ENCODE data around the gene SLIT3.

The SLIT3 gene

DNA sequence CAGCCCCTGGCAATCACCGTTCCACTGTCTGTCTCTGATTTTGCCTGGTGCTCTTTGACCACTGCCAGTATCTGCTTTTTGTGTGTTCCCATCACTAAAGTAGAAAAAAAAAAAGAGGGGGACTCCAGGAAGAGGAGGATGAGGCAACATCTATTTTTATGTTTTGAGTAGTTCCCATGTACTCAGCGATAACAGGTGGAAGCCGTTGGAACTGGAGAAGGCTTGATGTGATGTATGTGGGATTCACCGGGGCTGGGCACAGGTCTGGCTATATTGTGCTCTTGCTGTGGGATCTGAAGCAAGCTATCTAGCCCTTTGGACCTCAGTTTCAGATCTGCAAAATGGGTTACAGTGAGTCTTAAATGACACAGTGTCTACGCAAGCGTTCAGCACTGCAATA lies 104.9 kb downstream of the SLIT3 start:
- TF ChIP-seq ZNF510 (tag by site-specific recombination; IDR thresholded peaks at IDR 0.05; ENCODE audit: insufficient replicate concordance) = no peak
- TF ChIP-seq, protein P1, sequence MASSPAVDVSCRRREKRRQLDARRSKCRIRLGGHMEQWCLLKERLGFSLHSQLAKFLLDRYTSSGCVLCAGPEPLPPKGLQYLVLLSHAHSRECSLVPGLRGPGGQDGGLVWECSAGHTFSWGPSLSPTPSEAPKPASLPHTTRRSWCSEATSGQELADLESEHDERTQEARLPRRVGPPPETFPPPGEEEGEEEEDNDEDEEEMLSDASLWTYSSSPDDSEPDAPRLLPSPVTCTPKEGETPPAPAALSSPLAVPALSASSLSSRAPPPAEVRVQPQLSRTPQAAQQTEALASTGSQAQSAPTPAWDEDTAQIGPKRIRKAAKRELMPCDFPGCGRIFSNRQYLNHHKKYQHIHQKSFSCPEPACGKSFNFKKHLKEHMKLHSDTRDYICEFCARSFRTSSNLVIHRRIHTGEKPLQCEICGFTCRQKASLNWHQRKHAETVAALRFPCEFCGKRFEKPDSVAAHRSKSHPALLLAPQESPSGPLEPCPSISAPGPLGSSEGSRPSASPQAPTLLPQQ (tag by site-specific recombination; IDR thresholded peaks at IDR 0.05) = no peak
- TF ChIP-seq ZNF660 (tag by site-specific recombination; IDR thresholded peaks at IDR 0.05) = no peak
- no peak for TF ChIP-seq ZNF121 (tag by site-specific recombination; IDR thresholded peaks at IDR 0.05)
- no peak for TF ChIP-seq ZFP37 (tag by site-specific recombination; IDR thresholded peaks at IDR 0.05)
- TF ChIP-seq ZNF624 (tag by site-specific recombination; IDR thresholded peaks at IDR 0.05) = no peak
- no peak for TF ChIP-seq YY1 (tag by site-specific recombination; IDR thresholded peaks at IDR 0.05)
- no peak for TF ChIP-seq BCL11B (tag by site-specific recombination; IDR thresholded peaks at IDR 0.05; ENCODE audit: low read depth)
- TF ChIP-seq, protein P2, sequence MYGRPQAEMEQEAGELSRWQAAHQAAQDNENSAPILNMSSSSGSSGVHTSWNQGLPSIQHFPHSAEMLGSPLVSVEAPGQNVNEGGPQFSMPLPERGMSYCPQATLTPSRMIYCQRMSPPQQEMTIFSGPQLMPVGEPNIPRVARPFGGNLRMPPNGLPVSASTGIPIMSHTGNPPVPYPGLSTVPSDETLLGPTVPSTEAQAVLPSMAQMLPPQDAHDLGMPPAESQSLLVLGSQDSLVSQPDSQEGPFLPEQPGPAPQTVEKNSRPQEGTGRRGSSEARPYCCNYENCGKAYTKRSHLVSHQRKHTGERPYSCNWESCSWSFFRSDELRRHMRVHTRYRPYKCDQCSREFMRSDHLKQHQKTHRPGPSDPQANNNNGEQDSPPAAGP (tag by site-specific recombination; IDR thresholded peaks at IDR 0.05) = no peak
- TF ChIP-seq ZNF221 (tag by site-specific recombination; IDR thresholded peaks at IDR 0.05; ENCODE audit: borderline replicate concordance) = no peak
- Histone ChIP-seq H3K27ac (ENCODE audit: extremely low read depth, low read depth, low read length) (no peak overlapping the region), H3K4me3 (ENCODE audit: low read depth, low read length) (no peak overlapping the region), H3K9me3 (ENCODE audit: control insufficient read depth, insufficient read depth, low read depth, low read length) (no peaks in the 10 kb centered on the region), H3K36me3 (ENCODE audit: control insufficient read depth in 2 of 2, insufficient read depth in 1 of 2, low read length in 2 of 2) (no peaks in the 10 kb centered on the region), H3K4me1 (ENCODE audit: control insufficient read depth, insufficient read depth, low read length) (no peaks in the 10 kb centered on the region)
- POLR2A ChIA-PET = no interaction called here
- CTCF ChIA-PET = interaction anchor here (0.7 to 1.2 kb wide), 2 partner anchors 105 to 420 kb away, joined by 3 to 4 read pairs; no protein-coding TSS in a partner anchor

DNA sequence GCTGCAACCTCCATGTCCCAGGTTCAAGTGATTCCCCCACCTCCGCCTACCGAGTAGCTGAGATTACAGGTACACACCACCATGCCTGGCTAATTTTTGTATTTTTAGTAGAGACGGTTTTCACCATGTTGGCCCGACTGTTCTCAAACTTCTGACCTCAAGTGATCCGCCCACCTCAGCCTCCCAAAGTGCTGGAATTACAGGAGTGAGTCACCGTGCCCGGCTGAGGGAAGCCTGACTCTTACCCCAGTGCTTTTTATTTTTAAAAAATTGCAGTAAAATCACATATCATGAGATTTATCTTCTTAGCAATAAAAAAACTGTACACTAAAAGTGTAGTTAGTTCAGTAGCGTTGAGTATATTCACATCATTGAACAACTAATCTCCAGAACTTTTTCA lies 105.3 kb downstream of the SLIT3 start:
- no peaks in the 10 kb centered on the region for H3K9me3 ChIP-seq (ENCODE audit: control insufficient read depth, insufficient read depth, low read depth, low read length)
- POLR2A ChIA-PET = no interaction called here
- no peak overlapping the region for H3K4me3 ChIP-seq (ENCODE audit: low read depth, low read length)
- CTCF ChIA-PET = interaction anchor here (0.6 to 1.2 kb wide), 3 partner anchors 106 to 1360 kb away, joined by 3 to 4 read pairs (median 4); no protein-coding TSS in a partner anchor
- no peaks in the 10 kb centered on the region for H3K36me3 ChIP-seq (ENCODE audit: control insufficient read depth in 2 of 2, insufficient read depth in 1 of 2, low read length in 2 of 2)
- H3K4me1 ChIP-seq (ENCODE audit: control insufficient read depth, insufficient read depth, low read length) = no peaks in the 10 kb centered on the region
- H3K27ac ChIP-seq (ENCODE audit: extremely low read depth, low read depth, low read length) = no peak overlapping the region
- peak; percentile 42; the same call in 1 of the 2 replicates for TF ChIP-seq EGR2 (tag by site-specific recombination; IDR thresholded peaks at IDR 0.05; ENCODE audit: low read depth)
- no peak for TF ChIP-seq ZNF202 (tag by site-specific recombination; IDR thresholded peaks at IDR 0.05; ENCODE audit: borderline replicate concordance)
- peak; percentile 45 for TF ChIP-seq ZFHX2 (tag by site-specific recombination; conservative IDR thresholded peaks at IDR 0.05)

DNA sequence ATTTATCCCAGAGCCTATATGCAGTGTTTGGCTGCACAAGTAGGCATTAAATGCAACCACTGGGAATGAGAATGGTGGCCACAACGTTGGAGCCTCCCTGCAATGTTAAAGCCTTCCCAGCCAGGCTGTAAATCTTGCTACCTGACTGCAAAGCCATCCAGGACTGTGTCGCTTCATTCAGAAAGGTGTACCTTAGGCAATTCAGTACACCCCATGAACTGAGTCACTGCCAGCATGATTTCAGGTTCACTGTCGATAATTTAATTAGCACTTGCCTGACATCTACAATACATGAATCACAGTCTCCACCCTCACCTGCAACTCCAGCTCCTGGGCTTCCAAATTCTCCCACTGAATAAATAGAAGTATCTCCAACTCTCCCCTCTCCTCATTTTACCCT lies 108.4 kb downstream of the SLIT3 start:
- Histone ChIP-seq H3K9me3 (ENCODE audit: control insufficient read depth, insufficient read depth, low read depth, low read length) (no peaks in the 10 kb centered on the region), H3K36me3 (ENCODE audit: control insufficient read depth in 2 of 2, insufficient read depth in 1 of 2, low read length in 2 of 2) (no peaks in the 10 kb centered on the region), H3K4me3 (ENCODE audit: low read depth, low read length) (no peak overlapping the region), H3K4me1 (ENCODE audit: control insufficient read depth, insufficient read depth, low read length) (no peaks in the 10 kb centered on the region), H3K27ac (ENCODE audit: extremely low read depth, low read depth, low read length) (no peak overlapping the region)
- TF ChIP-seq ZNF37A (tag by site-specific recombination; IDR thresholded peaks at IDR 0.05) = no peak
- ChIA-PET CTCF (no interaction called here), POLR2A (interaction anchor here (0.5 kb wide), 1 partner anchor 24 kb away, joined by 5 read pairs; no protein-coding TSS in a partner anchor)

DNA sequence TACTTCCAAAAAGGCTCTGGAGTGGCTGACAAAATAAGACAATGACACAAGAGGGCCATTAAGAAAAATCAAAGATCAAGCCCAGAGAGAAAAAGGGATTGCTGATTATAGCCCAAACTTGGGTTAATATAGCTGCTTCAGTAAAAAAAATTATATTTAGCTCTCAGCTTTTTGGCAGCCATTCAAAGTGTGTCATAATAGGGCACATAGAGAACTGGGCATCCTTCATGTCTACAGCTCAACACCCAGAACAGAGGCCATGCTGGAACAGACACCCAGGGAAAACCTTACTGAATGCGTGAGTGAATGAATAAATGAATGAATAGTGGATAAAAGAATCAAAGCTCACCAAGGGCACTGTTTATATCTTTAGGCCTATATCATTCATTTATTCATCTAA lies 110.1 kb downstream of the SLIT3 start:
- Histone ChIP-seq H3K27ac (ENCODE audit: extremely low read depth, low read depth, low read length) (no peak overlapping the region), H3K36me3 (ENCODE audit: control insufficient read depth in 2 of 2, insufficient read depth in 1 of 2, low read length in 2 of 2) (no peaks in the 10 kb centered on the region), H3K9me3 (ENCODE audit: control insufficient read depth, insufficient read depth, low read depth, low read length) (no peaks in the 10 kb centered on the region), H3K4me1 (ENCODE audit: control insufficient read depth, insufficient read depth, low read length) (no peaks in the 10 kb centered on the region), H3K4me3 (ENCODE audit: low read depth, low read length) (no peak overlapping the region)
- CTCF ChIA-PET = no interaction called here
- POLR2A ChIA-PET = no interaction called here
- TF ChIP-seq ZNF521 (tag by site-specific recombination; IDR thresholded peaks at IDR 0.05) (no peak), ZNF629 (tag by site-specific recombination; IDR thresholded peaks at IDR 0.05) (no peak), ZNF433 (tag by site-specific recombination; IDR thresholded peaks at IDR 0.05; ENCODE audit: low read depth) (no peak), ZNF426 (tag by site-specific recombination; IDR thresholded peaks at IDR 0.05) (no peak), ZNF843 (tag by site-specific recombination; IDR thresholded peaks at IDR 0.05) (no peak), REPIN1 (tag by site-specific recombination; IDR thresholded peaks at IDR 0.05; ENCODE audit: low read depth) (no peak), ZNF76 (tag by site-specific recombination; IDR thresholded peaks at IDR 0.05; ENCODE audit: borderline replicate concordance, low read depth) (no peak), ZNF623 (tag by site-specific recombination; IDR thresholded peaks at IDR 0.05) (no peak), SETDB1 (IDR thresholded peaks at IDR 0.05; ENCODE audit: insufficient read length, low read length) (no peak), ZNF416 (tag by site-specific recombination; IDR thresholded peaks at IDR 0.05) (no peak)
- TF ChIP-seq, protein P1 (tag by site-specific recombination; IDR thresholded peaks at IDR 0.05) = no peak
